Measurements from ENCODE around the gene GPR21.

DNA sequence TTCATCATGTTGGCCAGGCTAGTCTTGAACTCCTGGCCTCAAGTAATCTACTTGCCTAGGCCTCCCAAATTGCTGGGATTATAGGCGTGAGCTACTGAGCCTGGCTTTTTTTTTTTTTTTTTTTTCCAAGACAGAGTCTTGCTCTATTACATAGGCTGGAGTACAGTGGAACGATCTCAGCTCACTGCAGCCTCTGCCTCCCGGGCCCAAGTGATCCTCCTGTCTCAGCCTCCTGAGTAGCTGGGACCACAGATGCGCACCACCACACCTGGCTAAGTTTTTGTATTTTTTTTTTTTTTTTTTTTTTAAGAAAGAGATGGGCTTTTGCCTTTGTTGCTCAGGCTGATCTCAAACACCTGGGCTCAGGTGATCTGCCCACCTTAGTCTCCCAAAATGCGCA lies 26.2 kb upstream of the GPR21 start:
- TF ChIP-seq, protein P1, sequence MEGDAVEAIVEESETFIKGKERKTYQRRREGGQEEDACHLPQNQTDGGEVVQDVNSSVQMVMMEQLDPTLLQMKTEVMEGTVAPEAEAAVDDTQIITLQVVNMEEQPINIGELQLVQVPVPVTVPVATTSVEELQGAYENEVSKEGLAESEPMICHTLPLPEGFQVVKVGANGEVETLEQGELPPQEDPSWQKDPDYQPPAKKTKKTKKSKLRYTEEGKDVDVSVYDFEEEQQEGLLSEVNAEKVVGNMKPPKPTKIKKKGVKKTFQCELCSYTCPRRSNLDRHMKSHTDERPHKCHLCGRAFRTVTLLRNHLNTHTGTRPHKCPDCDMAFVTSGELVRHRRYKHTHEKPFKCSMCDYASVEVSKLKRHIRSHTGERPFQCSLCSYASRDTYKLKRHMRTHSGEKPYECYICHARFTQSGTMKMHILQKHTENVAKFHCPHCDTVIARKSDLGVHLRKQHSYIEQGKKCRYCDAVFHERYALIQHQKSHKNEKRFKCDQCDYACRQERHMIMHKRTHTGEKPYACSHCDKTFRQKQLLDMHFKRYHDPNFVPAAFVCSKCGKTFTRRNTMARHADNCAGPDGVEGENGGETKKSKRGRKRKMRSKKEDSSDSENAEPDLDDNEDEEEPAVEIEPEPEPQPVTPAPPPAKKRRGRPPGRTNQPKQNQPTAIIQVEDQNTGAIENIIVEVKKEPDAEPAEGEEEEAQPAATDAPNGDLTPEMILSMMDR (IDR thresholded peaks at IDR 0.05 in 2 of 3, conservative IDR thresholded peaks at IDR 0.05 in 1 of 3; ENCODE audit: borderline replicate concordance in 1 of 3, insufficient read depth in 1 of 3, low read depth in 2 of 3, low read length in 2 of 3) = no peak
- TF ChIP-seq EGR1 (IDR thresholded peaks at IDR 0.05; ENCODE audit: low read depth) (no peak), EZH2 (IDR thresholded peaks at IDR 0.05) (no peak), RAD21 (IDR thresholded peaks at IDR 0.05; ENCODE audit: low read depth) (no peak), FOSL1 (IDR thresholded peaks at IDR 0.05; ENCODE audit: low read depth) (no peak), POLR2AphosphoS5 (IDR thresholded peaks at IDR 0.05; ENCODE audit: low read depth, low read length) (no peak), EZH2phosphoT487 (IDR thresholded peaks at IDR 0.05; ENCODE audit: borderline replicate concordance) (no peak), POLR2A (IDR thresholded peaks at IDR 0.05; ENCODE audit: borderline replicate concordance, extremely low read depth, insufficient read depth, insufficient read length) (no peak), TCF7L2 (IDR thresholded peaks at IDR 0.05; ENCODE audit: borderline replicate concordance, extremely low read depth, insufficient read depth, insufficient read length) (no peak), SIN3A (IDR thresholded peaks at IDR 0.05; ENCODE audit: low read depth) (no peak), ZFX (IDR thresholded peaks at IDR 0.05) (no peak)
- TF ChIP-seq, protein P2, sequence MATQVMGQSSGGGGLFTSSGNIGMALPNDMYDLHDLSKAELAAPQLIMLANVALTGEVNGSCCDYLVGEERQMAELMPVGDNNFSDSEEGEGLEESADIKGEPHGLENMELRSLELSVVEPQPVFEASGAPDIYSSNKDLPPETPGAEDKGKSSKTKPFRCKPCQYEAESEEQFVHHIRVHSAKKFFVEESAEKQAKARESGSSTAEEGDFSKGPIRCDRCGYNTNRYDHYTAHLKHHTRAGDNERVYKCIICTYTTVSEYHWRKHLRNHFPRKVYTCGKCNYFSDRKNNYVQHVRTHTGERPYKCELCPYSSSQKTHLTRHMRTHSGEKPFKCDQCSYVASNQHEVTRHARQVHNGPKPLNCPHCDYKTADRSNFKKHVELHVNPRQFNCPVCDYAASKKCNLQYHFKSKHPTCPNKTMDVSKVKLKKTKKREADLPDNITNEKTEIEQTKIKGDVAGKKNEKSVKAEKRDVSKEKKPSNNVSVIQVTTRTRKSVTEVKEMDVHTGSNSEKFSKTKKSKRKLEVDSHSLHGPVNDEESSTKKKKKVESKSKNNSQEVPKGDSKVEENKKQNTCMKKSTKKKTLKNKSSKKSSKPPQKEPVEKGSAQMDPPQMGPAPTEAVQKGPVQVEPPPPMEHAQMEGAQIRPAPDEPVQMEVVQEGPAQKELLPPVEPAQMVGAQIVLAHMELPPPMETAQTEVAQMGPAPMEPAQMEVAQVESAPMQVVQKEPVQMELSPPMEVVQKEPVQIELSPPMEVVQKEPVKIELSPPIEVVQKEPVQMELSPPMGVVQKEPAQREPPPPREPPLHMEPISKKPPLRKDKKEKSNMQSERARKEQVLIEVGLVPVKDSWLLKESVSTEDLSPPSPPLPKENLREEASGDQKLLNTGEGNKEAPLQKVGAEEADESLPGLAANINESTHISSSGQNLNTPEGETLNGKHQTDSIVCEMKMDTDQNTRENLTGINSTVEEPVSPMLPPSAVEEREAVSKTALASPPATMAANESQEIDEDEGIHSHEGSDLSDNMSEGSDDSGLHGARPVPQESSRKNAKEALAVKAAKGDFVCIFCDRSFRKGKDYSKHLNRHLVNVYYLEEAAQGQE (IDR thresholded peaks at IDR 0.05; ENCODE audit: low read depth) = no peak
- TF ChIP-seq, protein P3, sequence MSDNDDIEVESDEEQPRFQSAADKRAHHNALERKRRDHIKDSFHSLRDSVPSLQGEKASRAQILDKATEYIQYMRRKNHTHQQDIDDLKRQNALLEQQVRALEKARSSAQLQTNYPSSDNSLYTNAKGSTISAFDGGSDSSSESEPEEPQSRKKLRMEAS (IDR thresholded peaks at IDR 0.05) = no peak

Measured in HCT116 (cell line).